ENCODE results near the gene FOLR3. TPM values are rescaled to one million over a fixed set of nuclear protein-coding genes. Genes with fewer than 3 reads are reported as not detected.
"Not testable (repeated sequence)": the region's sequence is repeated elsewhere in the genome, so short reads cannot be mapped to it uniquely, and the experiment has no call there.

FOLR3 gene
- total and polyA plus RNA-seq, 7 experiments from 2014 or later, result 3.4 to 4.6 TPM; not detected in 5

DNA sequence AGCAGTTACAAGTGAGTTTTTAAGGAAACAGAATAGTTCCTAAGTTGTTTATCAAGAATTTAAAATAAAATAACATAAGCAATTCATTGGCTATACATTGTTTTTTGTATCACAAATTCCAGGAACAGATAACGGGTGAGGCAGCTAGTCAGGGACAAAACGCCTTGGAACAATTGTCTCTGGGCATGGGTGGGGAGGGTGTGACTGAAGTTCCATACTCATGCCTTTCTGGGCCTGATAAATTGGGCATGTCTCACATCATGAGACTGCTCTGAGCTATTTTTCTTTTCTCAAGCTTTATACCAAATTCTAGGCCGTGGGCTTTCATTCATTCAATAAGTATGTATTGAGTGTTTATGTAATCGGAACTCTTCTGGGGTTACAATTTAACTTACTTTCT lies 21.6 kb downstream of the FOLR3 start:
- H3K4me1 Mint-ChIP-seq, result no peaks in the 10 kb centered on the region
- H3K36me3 ChIP-seq (ENCODE audit: control insufficient read depth in 2 of 3, insufficient read depth in 3 of 3, low read length in 3 of 3), result no peaks in the 10 kb centered on the region
- no peak overlapping the region for H3K27ac Mint-ChIP-seq
- DNase-seq, result no peak
- no peak overlapping the region for H3K4me3 ChIP-seq (ENCODE audit: low read length)
- POLR2A ChIA-PET, result interaction anchor here (0.6 kb wide), 2 partner anchors 14 to 66 kb away, joined by 3 read pairs; no protein-coding TSS in a partner anchor
- no peaks in the 10 kb centered on the region for H3K9me3 Mint-ChIP-seq
- no peak overlapping the region for H3K4me3 Mint-ChIP-seq
- ATAC-seq, result no peak
- no peak overlapping the region for H3K27ac ChIP-seq (ENCODE audit: low read depth, low read length)
- H3K27me3 Mint-ChIP-seq, result peaks cover 13 to 28% (median 15%) of the 10 kb centered on the region in 5 donors
- H3K27me3 ChIP-seq (ENCODE audit: control insufficient read depth in 2 of 2, insufficient read depth in 2 of 2, low read length in 2 of 2), result no peaks in the 10 kb centered on the region
- no peaks in the 10 kb centered on the region for H3K4me1 ChIP-seq (ENCODE audit: control insufficient read depth in 2 of 2, insufficient read depth in 2 of 2, low read length in 2 of 2)
- H3K36me3 Mint-ChIP-seq, result no peaks in the 10 kb centered on the region
- intact Hi-C loops (cut with micrococcal nuclease), result no loop called here
- CTCF ChIA-PET, result no interaction called here
- no peaks in the 10 kb centered on the region for H3K9me3 ChIP-seq (ENCODE audit: control insufficient read depth in 2 of 3, low read length in 3 of 3)

DNA sequence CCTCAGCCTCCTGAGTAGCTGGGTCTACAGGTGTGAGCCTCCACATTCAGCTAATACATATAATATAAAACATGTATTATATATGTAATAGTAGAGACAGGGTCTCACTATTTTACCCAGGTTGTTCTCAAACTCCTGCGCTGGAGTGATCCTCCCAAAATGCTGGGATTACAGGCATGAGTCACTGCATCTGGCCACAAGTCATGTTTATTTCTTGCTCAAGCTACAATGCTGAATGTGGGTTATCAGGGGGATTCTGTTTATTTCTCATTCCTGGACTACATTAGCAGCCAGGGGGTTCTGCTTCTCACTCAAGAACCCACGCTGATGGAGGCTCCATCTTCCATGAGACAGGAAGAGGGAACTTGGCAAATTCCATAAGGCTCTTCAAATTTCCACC lies 24.8 kb downstream of the FOLR3 start:
- H3K27me3 ChIP-seq (ENCODE audit: control insufficient read depth in 2 of 2, insufficient read depth in 2 of 2, low read length in 2 of 2), result no peaks in the 10 kb centered on the region
- no peak for DNase-seq
- H3K4me3 ChIP-seq (ENCODE audit: low read length), result no peak overlapping the region
- Mint-ChIP-seq H3K4me1 (no peaks in the 10 kb centered on the region), H3K4me3 (no peak overlapping the region), H3K9me3 (no peaks in the 10 kb centered on the region), H3K27ac (no peak overlapping the region), H3K27me3 (peaks cover 10 to 34% (median 16%) of the 10 kb centered on the region in 5 donors), H3K36me3 (no peaks in the 10 kb centered on the region)
- ChIA-PET CTCF (interaction anchor here (0.8 to 1.8 kb wide), 4 partner anchors 15 to 1648 kb away, joined by 3 to 5 read pairs (median 4); no protein-coding TSS in a partner anchor), POLR2A (no interaction called here)
- H3K36me3 ChIP-seq (ENCODE audit: control insufficient read depth in 2 of 3, insufficient read depth in 3 of 3, low read length in 3 of 3), result no peaks in the 10 kb centered on the region
- H3K27ac ChIP-seq (ENCODE audit: low read depth, low read length), result no peak overlapping the region
- intact Hi-C loops (cut with micrococcal nuclease), result no loop called here
- H3K4me1 ChIP-seq (ENCODE audit: control insufficient read depth in 2 of 2, insufficient read depth in 2 of 2, low read length in 2 of 2), result no peaks in the 10 kb centered on the region
- no peaks in the 10 kb centered on the region for H3K9me3 ChIP-seq (ENCODE audit: control insufficient read depth in 2 of 3, low read length in 3 of 3)
- ATAC-seq, result no peak

DNA sequence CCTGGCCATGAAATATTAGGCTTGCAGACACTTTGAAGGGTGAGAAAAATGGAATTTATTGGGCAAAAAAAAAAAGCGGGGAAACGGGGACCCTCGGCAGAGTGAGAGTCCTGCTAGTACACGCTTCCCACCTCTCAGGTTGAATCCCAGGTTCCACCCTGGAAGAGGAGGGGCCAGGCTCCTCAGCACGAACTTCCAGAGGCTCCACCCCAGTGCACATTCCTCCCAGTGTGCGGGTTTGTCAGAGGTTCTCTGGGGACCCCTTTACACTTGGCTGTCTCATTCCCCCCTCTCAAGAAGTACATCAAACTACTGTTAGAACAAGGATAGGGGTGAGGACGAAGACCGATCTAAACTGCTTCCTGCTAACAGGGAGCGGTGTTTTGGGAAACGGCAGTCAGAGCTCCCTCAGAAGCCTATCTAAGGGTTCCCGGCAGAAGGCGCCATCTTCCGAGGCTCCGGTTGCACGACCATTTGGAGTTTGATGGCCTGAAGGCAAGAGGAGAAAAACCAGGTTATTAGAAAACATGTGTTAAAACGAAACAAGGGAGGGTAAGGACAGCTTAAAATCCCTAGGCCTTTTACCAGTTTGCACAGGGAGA lies 27.5 kb downstream of the FOLR3 start:
- Mint-ChIP-seq H3K36me3 (no peaks in the 10 kb centered on the region), H3K27ac (no peak overlapping the region), H3K4me1 (no peaks in the 10 kb centered on the region), H3K9me3 (no peaks in the 10 kb centered on the region), H3K27me3 (peaks cover 6 to 39% (median 20%) of the 10 kb centered on the region in 5 donors), H3K4me3 (no peak overlapping the region)
- Histone ChIP-seq H3K27ac (ENCODE audit: low read depth, low read length) (no peak overlapping the region), H3K9me3 (ENCODE audit: control insufficient read depth in 2 of 3, low read length in 3 of 3) (no peaks in the 10 kb centered on the region), H3K36me3 (ENCODE audit: control insufficient read depth in 2 of 3, insufficient read depth in 3 of 3, low read length in 3 of 3) (no peaks in the 10 kb centered on the region), H3K4me3 (ENCODE audit: low read length) (no peak overlapping the region), H3K27me3 (ENCODE audit: control insufficient read depth in 2 of 2, insufficient read depth in 2 of 2, low read length in 2 of 2) (no peaks in the 10 kb centered on the region), H3K4me1 (ENCODE audit: control insufficient read depth in 2 of 2, insufficient read depth in 2 of 2, low read length in 2 of 2) (no peaks in the 10 kb centered on the region)
- no peak for DNase-seq
- ChIA-PET CTCF (no interaction called here), POLR2A (no interaction called here)
- intact Hi-C loops (cut with micrococcal nuclease), result no loop called here
- ATAC-seq, result no peak

DNA sequence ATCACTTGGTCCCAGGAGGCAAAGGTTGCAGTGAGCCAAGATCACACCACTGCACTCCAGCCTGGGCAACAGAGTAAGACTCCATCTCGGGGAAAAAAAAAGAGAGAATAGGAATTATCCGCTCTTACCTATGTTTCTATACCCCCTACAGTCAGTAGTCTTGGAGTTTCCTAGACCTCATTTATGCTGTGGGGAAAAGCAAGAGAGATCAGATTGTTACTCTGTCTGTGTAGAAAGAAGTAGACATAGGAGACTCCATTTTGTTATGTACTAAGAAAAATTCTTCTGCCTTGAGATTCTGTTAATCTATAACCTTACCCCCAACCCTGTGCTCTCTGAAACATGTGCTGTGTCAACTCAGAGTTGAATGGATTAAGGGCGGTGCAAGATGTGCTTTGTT lies 28.7 kb downstream of the FOLR3 start:
- H3K4me1 ChIP-seq (ENCODE audit: control insufficient read depth in 2 of 2, insufficient read depth in 2 of 2, low read length in 2 of 2); H3K4me3 Mint-ChIP-seq; H3K27ac ChIP-seq (ENCODE audit: low read depth, low read length); CTCF ChIA-PET; H3K4me1 Mint-ChIP-seq; intact Hi-C loops (cut with micrococcal nuclease); H3K27me3 ChIP-seq (ENCODE audit: control insufficient read depth in 2 of 2, insufficient read depth in 2 of 2, low read length in 2 of 2); DNase-seq; H3K9me3 Mint-ChIP-seq; POLR2A ChIA-PET; H3K4me3 ChIP-seq (ENCODE audit: low read length); H3K9me3 ChIP-seq (ENCODE audit: control insufficient read depth in 2 of 3, low read length in 3 of 3); H3K36me3 Mint-ChIP-seq; H3K36me3 ChIP-seq (ENCODE audit: control insufficient read depth in 2 of 3, insufficient read depth in 3 of 3, low read length in 3 of 3); H3K27ac Mint-ChIP-seq; ATAC-seq: not testable (repeated sequence)
- peaks cover 6 to 35% (median 16%) of the 10 kb centered on the region in 5 donors for H3K27me3 Mint-ChIP-seq

DNA sequence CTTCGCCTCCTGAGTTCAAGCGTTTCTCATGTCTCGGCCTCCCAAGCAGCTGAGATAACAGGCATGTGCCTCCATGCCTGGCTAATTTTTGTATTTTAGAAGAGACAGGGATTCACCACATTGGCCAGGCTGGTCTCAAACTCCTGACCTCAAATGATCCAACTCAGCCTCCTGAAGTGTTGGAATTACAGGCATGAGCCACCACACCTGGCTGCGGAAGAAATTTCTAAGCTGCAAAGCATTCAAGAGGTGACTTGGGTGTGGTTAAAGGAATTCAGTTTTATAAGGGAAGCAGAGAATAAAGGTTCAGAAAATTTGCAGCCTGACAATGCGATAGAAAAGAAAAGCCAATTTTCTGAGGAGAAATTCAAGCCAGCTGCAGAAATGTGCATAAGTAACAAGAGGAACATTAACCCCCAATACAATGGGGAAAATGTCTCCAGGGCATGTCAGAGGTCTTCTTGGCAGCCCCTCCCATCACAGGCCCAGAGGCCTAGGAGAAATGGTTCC lies 33.6 kb downstream of the FOLR3 start:
- H3K9me3 Mint-ChIP-seq; CTCF ChIA-PET; H3K4me3 ChIP-seq (ENCODE audit: low read length); H3K4me3 Mint-ChIP-seq; H3K27ac ChIP-seq (ENCODE audit: low read depth, low read length); H3K4me1 Mint-ChIP-seq; H3K36me3 ChIP-seq (ENCODE audit: control insufficient read depth in 2 of 3, insufficient read depth in 3 of 3, low read length in 3 of 3); H3K9me3 ChIP-seq (ENCODE audit: control insufficient read depth in 2 of 3, low read length in 3 of 3); H3K27me3 Mint-ChIP-seq; POLR2A ChIA-PET; DNase-seq; ATAC-seq; H3K4me1 ChIP-seq (ENCODE audit: control insufficient read depth in 2 of 2, insufficient read depth in 2 of 2, low read length in 2 of 2); H3K36me3 Mint-ChIP-seq; H3K27ac Mint-ChIP-seq; H3K27me3 ChIP-seq (ENCODE audit: control insufficient read depth in 2 of 2, insufficient read depth in 2 of 2, low read length in 2 of 2); intact Hi-C loops (cut with micrococcal nuclease): not testable (repeated sequence)

DNA sequence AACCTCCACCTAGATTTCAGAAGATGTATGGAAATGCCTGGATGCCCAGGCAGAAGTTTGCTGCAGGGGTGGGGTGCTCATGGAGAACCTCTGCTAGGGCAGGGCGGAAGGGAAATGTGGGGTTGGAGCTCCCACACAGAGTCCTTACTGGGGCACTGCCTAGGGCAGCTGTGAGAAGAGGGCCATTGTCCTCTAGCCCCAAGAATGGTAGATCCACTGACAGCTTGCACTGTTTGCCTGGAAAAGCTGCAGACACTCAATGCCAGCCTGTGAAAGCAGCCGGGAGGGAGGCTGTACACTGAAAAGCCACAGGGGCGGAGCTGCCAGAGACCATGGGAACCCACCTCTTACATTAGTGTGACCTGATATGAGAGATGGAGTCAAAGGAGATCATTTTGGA lies 34.2 kb downstream of the FOLR3 start:
- POLR2A ChIA-PET; H3K36me3 ChIP-seq (ENCODE audit: control insufficient read depth in 2 of 3, insufficient read depth in 3 of 3, low read length in 3 of 3); H3K4me3 ChIP-seq (ENCODE audit: low read length); ATAC-seq; H3K4me1 Mint-ChIP-seq; CTCF ChIA-PET; H3K36me3 Mint-ChIP-seq; H3K27ac Mint-ChIP-seq; H3K9me3 Mint-ChIP-seq; DNase-seq; H3K27me3 Mint-ChIP-seq; H3K4me1 ChIP-seq (ENCODE audit: control insufficient read depth in 2 of 2, insufficient read depth in 2 of 2, low read length in 2 of 2); H3K27ac ChIP-seq (ENCODE audit: low read depth, low read length); H3K4me3 Mint-ChIP-seq; intact Hi-C loops (cut with micrococcal nuclease); H3K9me3 ChIP-seq (ENCODE audit: control insufficient read depth in 2 of 3, low read length in 3 of 3); H3K27me3 ChIP-seq (ENCODE audit: control insufficient read depth in 2 of 2, insufficient read depth in 2 of 2, low read length in 2 of 2): not testable (repeated sequence)

DNA sequence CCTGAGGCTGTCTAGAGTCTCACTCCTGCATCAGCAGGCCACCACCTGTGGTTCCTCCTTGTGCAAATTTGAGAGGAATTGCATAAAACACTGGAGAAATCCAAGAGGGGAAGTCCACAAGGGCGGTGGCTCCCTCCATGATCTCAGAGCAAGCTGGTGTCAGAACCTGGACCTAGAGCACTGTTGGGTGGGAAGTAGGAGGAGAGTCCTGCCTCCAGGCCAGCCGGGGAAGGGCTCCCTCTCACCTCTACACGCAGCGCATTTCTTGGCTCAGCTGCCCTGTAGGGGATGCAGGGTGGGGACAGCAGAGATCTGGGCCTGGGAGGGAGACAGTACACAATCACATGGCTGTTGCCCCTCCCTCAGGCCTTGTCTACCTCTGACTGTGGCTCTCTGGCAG lies 36.5 kb downstream of the FOLR3 start:
- H3K27ac Mint-ChIP-seq; H3K27me3 Mint-ChIP-seq; H3K4me1 ChIP-seq (ENCODE audit: control insufficient read depth in 2 of 2, insufficient read depth in 2 of 2, low read length in 2 of 2); H3K27ac ChIP-seq (ENCODE audit: low read depth, low read length); H3K9me3 ChIP-seq (ENCODE audit: control insufficient read depth in 2 of 3, low read length in 3 of 3); intact Hi-C loops (cut with micrococcal nuclease); H3K4me3 ChIP-seq (ENCODE audit: low read length); DNase-seq; CTCF ChIA-PET; POLR2A ChIA-PET; H3K27me3 ChIP-seq (ENCODE audit: control insufficient read depth in 2 of 2, insufficient read depth in 2 of 2, low read length in 2 of 2); H3K4me3 Mint-ChIP-seq; ATAC-seq; H3K4me1 Mint-ChIP-seq; H3K9me3 Mint-ChIP-seq; H3K36me3 ChIP-seq (ENCODE audit: control insufficient read depth in 2 of 3, insufficient read depth in 3 of 3, low read length in 3 of 3); H3K36me3 Mint-ChIP-seq: not testable (repeated sequence)
